ENCODE measurements around the gene FLRT2.
A peak's percentile ranks its signal among the peaks of the same experiment; 100 is the strongest.

The FLRT2 gene

DNA sequence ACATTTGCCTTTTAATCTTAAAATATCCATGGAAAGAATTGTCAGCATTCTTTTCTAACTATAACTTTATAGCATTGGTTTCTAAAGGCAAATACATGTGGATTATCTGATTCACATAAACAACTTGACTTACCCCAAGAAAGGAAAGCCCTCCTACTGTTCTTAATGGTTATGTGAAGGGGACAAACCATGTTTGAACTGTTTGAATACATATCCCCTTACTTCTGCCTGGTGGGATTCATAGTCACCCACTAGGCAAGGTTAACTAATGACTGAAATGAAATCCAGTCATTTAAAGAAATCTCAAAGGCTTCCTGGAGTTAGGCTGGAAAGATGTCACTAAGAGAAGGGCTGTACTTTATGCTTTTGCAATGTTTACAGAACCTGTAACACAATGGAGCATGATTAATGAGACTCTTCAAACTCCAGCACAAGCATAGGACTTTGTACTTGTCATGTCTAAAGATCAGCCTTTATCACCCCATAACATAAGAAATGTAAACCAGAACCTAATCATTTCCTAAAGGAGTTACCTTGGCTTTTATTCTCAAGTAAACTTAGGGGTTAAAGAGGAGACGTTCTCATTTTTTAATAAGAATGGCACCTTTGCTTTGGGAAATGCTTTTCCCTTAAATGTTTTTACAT lies 10.2 kb upstream of the FLRT2 start:
- H3K4me3 ChIP-seq (replicated peaks; ENCODE audit: low read depth, low read length): no peak overlapping the region
- TF ChIP-seq, protein P1, sequence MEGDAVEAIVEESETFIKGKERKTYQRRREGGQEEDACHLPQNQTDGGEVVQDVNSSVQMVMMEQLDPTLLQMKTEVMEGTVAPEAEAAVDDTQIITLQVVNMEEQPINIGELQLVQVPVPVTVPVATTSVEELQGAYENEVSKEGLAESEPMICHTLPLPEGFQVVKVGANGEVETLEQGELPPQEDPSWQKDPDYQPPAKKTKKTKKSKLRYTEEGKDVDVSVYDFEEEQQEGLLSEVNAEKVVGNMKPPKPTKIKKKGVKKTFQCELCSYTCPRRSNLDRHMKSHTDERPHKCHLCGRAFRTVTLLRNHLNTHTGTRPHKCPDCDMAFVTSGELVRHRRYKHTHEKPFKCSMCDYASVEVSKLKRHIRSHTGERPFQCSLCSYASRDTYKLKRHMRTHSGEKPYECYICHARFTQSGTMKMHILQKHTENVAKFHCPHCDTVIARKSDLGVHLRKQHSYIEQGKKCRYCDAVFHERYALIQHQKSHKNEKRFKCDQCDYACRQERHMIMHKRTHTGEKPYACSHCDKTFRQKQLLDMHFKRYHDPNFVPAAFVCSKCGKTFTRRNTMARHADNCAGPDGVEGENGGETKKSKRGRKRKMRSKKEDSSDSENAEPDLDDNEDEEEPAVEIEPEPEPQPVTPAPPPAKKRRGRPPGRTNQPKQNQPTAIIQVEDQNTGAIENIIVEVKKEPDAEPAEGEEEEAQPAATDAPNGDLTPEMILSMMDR (IDR thresholded peaks at IDR 0.05; ENCODE audit: low read depth, low read length, missing control alignments): no peak
- DNase-seq (ENCODE audit: extremely low read depth, low read depth): no peak

DNA sequence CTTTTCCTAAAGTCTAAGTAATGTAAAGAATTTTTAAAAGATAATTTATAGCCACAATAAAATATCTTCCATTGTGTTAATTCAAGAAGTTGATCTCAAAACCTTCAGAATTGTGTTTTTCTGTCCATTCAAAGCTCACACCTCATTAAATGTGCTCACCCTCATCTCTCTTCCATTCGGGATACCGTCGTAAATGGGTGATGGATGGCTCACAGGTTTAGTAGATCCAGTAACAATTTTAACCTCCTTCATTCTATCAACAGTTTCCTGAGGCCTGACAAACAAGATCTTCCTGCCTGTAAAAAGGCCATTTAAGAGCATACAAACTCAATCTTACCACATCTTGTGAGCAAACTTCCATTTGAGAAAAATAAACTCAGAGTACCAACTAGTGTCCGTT lies 9.4 kb upstream of the FLRT2 start:
- no peak overlapping the region for H3K4me3 ChIP-seq (replicated peaks; ENCODE audit: low read depth, low read length)
- TF ChIP-seq, protein P1 (IDR thresholded peaks at IDR 0.05; ENCODE audit: low read depth, low read length, missing control alignments): no peak
- no peak for DNase-seq (ENCODE audit: extremely low read depth, low read depth)

DNA sequence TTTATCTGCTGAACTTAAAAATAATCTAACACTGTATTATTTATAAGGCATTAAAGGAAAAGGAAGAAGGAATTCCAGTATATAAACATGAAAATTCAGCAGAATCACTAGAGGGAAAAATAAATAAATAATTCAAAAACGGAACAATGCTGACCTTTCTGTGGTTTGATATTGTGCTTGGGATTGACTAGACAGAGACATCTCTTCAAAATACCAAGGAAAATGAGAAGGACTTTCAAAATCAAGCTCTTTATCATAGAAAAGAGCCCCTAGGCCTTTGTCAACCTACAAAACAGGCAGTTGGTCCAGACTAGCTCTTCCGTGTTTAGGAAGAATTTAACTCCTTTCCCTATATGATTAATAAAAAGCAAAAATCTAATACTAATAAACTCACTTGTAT lies 6.3 kb upstream of the FLRT2 start:
- DNase-seq (ENCODE audit: extremely low read depth, low read depth): no peak
- no peak overlapping the region for H3K4me3 ChIP-seq (replicated peaks; ENCODE audit: low read depth, low read length)
- TF ChIP-seq, protein P1 (IDR thresholded peaks at IDR 0.05; ENCODE audit: low read depth, low read length, missing control alignments): no peak

DNA sequence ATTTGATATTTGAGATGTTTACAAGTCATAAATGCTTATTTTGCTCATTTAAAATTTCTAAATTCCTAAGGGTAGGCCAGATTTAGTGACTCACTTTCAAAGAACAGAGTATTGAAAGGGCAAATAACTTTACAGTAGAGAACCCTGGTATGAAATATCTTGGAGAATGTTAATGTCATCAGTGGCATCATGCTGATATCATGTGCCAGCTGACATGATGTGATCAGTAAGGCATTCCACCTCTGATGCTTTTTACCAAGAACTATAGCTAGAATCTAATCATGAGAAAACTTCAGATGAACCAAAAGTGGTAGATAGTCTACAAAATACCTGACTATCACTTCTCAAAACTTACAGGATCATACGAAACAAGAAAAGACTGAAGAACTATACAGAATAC lies 2.9 kb upstream of the FLRT2 start:
- TF ChIP-seq, protein P1 (IDR thresholded peaks at IDR 0.05; ENCODE audit: low read depth, low read length, missing control alignments): no peak
- no peak overlapping the region for H3K4me3 ChIP-seq (replicated peaks; ENCODE audit: low read depth, low read length)
- no peak for DNase-seq (ENCODE audit: extremely low read depth, low read depth)

DNA sequence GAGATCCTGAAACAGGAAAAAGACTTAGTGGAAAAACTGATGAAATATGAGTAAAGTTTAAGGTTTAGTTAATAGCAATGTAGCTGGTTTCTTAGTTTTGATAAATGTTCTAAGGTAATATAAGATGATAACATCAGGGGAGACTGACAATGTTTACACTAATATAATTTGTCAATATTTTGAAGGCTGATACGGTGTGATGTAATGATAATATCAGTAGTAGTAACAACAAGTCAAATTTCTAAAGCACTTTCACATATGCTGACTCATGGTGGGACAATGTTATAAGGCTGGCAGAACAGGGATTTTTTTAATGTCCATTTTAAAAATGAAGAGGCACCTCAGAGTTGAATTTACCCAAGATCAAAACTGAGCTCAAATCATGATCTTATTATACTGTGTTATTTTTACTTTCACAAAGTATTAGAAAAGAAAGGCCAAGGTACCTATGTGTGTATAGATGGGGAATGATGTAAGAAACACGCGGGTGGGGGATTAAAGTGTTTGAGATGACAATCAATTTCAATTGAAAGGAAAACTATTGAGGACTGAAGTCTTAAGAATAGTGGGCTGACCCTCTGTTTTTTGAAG lies 2.4 kb upstream of the FLRT2 start:
- 0 out of 2 replicates have a peak overlapping the region, but pooled peaks have one; percentile 18 for H3K4me3 ChIP-seq (replicated peaks; ENCODE audit: low read depth, low read length)
- TF ChIP-seq, protein P1 (IDR thresholded peaks at IDR 0.05; ENCODE audit: low read depth, low read length, missing control alignments): no peak
- DNase-seq (ENCODE audit: extremely low read depth, low read depth): no peak

DNA sequence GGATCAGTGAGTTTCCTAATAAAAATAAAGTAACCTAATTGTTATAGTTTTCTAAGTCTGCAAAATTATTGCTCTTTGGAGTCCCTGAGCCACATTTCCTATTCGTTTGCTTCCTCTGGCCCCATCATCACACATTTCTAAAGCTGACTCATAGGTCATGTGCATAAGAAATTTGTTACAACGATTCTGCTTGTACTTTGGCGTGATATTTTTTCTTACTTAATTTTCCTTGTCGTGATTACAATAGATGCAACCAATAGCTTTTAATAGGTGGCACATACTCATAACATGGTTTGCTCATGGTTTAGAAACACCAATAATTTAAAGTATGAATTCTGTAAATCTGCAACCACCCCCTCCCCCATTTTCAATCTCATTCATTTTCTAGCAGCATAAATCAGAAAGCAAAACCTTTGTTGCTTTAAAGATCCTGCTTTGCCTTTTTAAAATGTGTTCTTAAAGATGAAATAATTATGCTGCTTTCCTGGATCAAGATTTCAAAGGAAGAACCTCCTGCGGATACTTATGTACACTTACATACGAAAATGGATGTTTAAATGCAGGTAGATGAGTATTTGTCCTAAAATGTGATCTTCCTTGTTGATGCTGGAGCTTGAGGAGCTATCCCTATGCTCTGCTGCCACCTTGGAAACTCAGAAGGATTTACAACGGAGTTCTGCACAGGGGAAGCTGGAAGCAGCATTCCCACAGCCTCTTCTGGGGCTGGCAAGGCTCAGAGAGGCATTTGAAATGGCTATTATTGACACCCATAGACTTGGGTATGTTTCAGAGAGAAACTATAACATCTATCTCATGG lies 1.7 kb upstream of the FLRT2 start:
- peak overlapping the region; percentile 91 for H3K4me3 ChIP-seq (replicated peaks; ENCODE audit: low read depth, low read length)
- TF ChIP-seq, protein P1 (IDR thresholded peaks at IDR 0.05; ENCODE audit: low read depth, low read length, missing control alignments): peak; percentile 67
- DNase-seq (ENCODE audit: extremely low read depth, low read depth): peak; percentile 82

Measured in HFF-Myc (cell line).